Large intestine (tissue), 3 donors: ENCODE measurements around the gene IFNK. TPM values are rescaled to one million over a fixed set of nuclear protein-coding genes. Genes with fewer than 3 reads are reported as not detected.

ENCODE experiments used
- DNase-seq, 2 donors: peaks; one replicate each; pipeline versions ENCODE4 v3.0.0 to v3.0.0-alpha.2; 2013
- H3K27ac ChIP-seq: one replicate; pipeline ENCODE4 v1.5.1; 2013; ENCODE audit warnings: low read length
- H3K27me3 ChIP-seq: 2 replicates; pipeline ENCODE4 v1.6.1; 2013; ENCODE audit warnings: low read length; ENCODE audit not compliant: control insufficient read depth, insufficient read depth
- H3K36me3 ChIP-seq: 2 replicates; pipeline ENCODE4 v1.6.1; 2013; ENCODE audit warnings: low read length; ENCODE audit not compliant: control insufficient read depth, insufficient read depth
- H3K4me1 ChIP-seq: one replicate; pipeline ENCODE4 v1.6.1; 2013; ENCODE audit warnings: low read length; ENCODE audit not compliant: control insufficient read depth, insufficient read depth
- H3K4me3 ChIP-seq: one replicate; pipeline ENCODE4 v1.5.1; 2013; ENCODE audit warnings: low read length
- H3K9me3 ChIP-seq: one replicate; pipeline ENCODE4 v1.6.1; 2013; ENCODE audit warnings: mild to moderate bottlenecking, low read depth, low read length, moderate library complexity; ENCODE audit not compliant: control insufficient read depth
- WGBS: methylation state at CpG from one replicate; pipeline ENCODE4 v1.1.5; 2013; ENCODE audit warnings: low lambda C conversion rate; ENCODE audit not compliant: insufficient coverage; 5-methylcytosine and 5-hydroxymethylcytosine counted together
- polyA plus RNA-seq: library from polyadenylated mRNA; unstranded; fragments of 120-200 nt; gene quantifications from one replicate; pipeline ENCODE4 v1.2.1, GENCODE V29; 2013

Gene IFNK
- polyA plus RNA-seq, 1 donor = 0.06 TPM

DNA sequence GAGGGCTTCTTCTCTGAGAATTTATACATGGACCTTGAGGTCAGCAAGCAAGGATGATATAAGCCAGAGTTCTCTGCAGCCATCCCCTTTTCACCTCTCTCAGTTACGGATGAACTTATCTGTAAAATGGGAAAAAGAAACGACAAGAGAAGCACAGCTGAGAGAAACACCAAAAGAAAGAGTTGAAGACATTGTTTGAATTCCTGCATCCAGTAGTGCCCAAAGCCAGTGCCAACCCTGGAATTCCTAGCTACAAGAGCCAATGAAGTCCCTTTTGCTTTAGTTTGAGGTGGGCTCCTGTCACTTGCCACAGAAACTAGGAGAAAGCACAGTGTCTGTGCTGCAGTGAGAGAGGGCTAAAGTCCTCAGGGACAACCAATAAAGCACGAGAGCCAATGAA, 12.1 kb downstream of the IFNK start:
- no peaks in the 10 kb centered on the region for H3K27me3 ChIP-seq

GRCh38 chr9:27537027-27537435, 12.9 kb downstream of the IFNK start:
- H3K36me3 ChIP-seq = no peaks in the 10 kb centered on the region
- H3K4me1 ChIP-seq = peaks cover 19% of the 10 kb centered on the region
- no peaks in the 10 kb centered on the region for H3K9me3 ChIP-seq
- no CpG with 5 or more reads among the region's 7 CpGs for WGBS
- H3K27me3 ChIP-seq = no peaks in the 10 kb centered on the region
- H3K27ac ChIP-seq = no peak overlapping the region
- DNase-seq = no peak
- no peak overlapping the region for H3K4me3 ChIP-seq

More for the DNA sequence above, 12.1 kb downstream of the IFNK start:
- WGBS = 80% methylated on average over 1 of the region's 3 CpGs
- H3K4me3 ChIP-seq = no peak overlapping the region
- no peak for DNase-seq
- peaks cover 21% of the 10 kb centered on the region for H3K4me1 ChIP-seq
- no peaks in the 10 kb centered on the region for H3K36me3 ChIP-seq
- no peaks in the 10 kb centered on the region for H3K9me3 ChIP-seq
- H3K27ac ChIP-seq = peak overlapping the region; percentile 13

DNA sequence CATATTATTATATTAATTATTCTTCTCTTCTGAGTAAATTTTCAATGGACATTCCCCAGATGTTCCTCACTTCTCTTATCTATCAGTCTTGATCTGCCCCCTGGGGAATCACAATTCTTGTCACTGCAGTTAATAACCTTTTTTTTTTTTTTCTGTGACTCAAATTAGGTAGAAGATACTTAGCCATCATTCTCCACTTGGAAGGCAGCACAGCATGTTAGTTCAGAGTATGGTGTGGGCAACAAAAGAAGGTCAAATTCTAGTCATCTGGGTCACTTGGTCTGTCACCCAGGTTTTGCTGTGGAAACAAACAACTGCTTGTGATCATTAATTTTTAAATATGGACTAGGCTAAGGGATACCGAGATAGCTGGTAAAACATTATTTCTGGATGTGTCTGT, 13.7 kb downstream of the IFNK start:
- H3K4me1 ChIP-seq = peaks cover 19% of the 10 kb centered on the region
- no peaks in the 10 kb centered on the region for H3K27me3 ChIP-seq
- WGBS = no CpG with 5 or more reads among the region's 1 CpG
- no peak overlapping the region for H3K27ac ChIP-seq
- H3K4me3 ChIP-seq = no peak overlapping the region
- no peaks in the 10 kb centered on the region for H3K9me3 ChIP-seq
- no peak for DNase-seq
- H3K36me3 ChIP-seq = no peaks in the 10 kb centered on the region

DNA sequence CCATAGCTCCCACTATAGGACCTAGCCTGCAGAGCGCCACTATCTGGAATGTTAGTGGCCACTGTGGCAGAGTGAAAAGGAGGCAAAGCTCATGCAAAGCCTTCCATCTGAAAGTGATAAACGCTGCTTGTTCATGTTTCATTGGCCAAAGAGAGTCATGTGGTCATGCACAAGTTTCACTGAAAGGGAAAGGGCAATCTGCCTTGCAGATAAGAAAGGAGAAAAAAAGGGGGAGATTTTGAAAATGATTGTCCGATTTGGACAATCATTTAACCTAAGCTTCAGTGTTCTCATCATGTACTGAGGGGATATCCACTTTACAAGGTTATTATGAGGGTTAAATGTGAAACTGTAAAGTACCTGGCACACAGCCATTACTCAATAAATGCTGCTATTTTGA, 14.6 kb downstream of the IFNK start:
- Histone ChIP-seq H3K9me3 (no peaks in the 10 kb centered on the region), H3K36me3 (no peaks in the 10 kb centered on the region), H3K27ac (no peak overlapping the region), H3K4me1 (peaks cover 19% of the 10 kb centered on the region), H3K4me3 (no peak overlapping the region), H3K27me3 (no peaks in the 10 kb centered on the region)
- peak in 1 of 2 donors; percentile 60 for DNase-seq
- no CpG with 5 or more reads among the region's 3 CpGs for WGBS

GRCh38 chr9:27539479-27540441, 15.7 kb downstream of the IFNK start:
- Histone ChIP-seq H3K27ac (no peak overlapping the region), H3K4me3 (no peak overlapping the region), H3K9me3 (no peaks in the 10 kb centered on the region), H3K36me3 (no peaks in the 10 kb centered on the region), H3K4me1 (peaks cover 19% of the 10 kb centered on the region), H3K27me3 (no peaks in the 10 kb centered on the region)
- WGBS = no CpG with 5 or more reads among the region's 5 CpGs
- peak in 1 of 2 donors; percentile 48 for DNase-seq

GRCh38 chr9:27540502-27540901, 16.4 kb downstream of the IFNK start:
- H3K4me1 ChIP-seq = peaks cover 19% of the 10 kb centered on the region
- H3K4me3 ChIP-seq = no peak overlapping the region
- WGBS = no CpG with 5 or more reads among the region's 1 CpG
- H3K27ac ChIP-seq = no peak overlapping the region
- H3K9me3 ChIP-seq = no peaks in the 10 kb centered on the region
- peaks cover under 1% of the 10 kb centered on the region for H3K36me3 ChIP-seq
- no peak for DNase-seq
- H3K27me3 ChIP-seq = no peaks in the 10 kb centered on the region

DNA sequence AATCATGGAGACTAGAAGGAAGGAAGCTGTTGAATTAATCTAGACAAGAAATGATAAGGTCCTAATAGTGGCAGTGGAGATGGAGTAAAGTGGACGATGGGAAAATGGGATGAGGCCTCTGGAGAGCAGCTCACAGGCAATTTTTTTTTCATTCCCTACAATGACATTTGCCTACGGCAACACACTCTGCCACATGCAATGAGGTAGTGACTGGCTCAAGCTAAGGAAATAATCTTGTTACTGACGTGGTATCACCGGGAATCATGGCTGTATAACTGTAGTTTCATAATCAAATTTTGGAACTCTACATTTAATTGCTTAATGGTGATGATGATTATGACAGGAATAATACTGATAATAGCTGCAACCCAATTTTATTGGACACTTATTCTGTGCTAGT, 17.6 kb downstream of the IFNK start:
- WGBS = no CpG with 5 or more reads among the region's 4 CpGs
- no peaks in the 10 kb centered on the region for H3K9me3 ChIP-seq
- H3K4me1 ChIP-seq = peaks cover 10% of the 10 kb centered on the region
- no peak overlapping the region for H3K27ac ChIP-seq
- H3K27me3 ChIP-seq = no peaks in the 10 kb centered on the region
- no peak overlapping the region for H3K4me3 ChIP-seq
- peaks cover 4% of the 10 kb centered on the region for H3K36me3 ChIP-seq
- no peak for DNase-seq

DNA sequence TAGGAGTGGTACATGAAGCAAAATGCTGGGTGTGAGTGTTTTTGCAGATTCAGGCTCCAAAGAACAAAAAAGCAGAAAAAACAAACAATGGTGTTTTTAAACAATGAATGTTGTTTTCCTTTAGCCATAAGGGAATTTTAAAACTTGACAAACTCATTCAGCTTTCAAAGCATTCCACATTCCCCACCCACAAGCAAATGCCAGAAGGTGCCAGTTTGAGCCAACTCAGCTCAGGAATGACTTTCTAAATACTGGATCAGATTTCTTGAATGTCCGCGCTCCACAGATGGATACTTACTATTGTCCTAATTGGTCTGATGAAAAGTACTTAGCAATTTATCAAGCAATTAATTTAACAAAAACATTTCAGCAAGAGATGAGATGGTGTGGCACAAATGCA, 18.4 kb downstream of the IFNK start:
- no peak for DNase-seq
- Histone ChIP-seq H3K36me3 (peaks cover 9% of the 10 kb centered on the region), H3K9me3 (no peaks in the 10 kb centered on the region), H3K4me3 (no peak overlapping the region), H3K4me1 (peaks cover 10% of the 10 kb centered on the region), H3K27me3 (no peaks in the 10 kb centered on the region), H3K27ac (no peak overlapping the region)
- no CpG with 5 or more reads among the region's 2 CpGs for WGBS

- DNase-seq = no peak
- 100% methylated on average over 1 of the region's 3 CpGs for WGBS
- H3K27ac ChIP-seq = no peak overlapping the region
- peaks cover 15% of the 10 kb centered on the region for H3K36me3 ChIP-seq
- no peak overlapping the region for H3K4me3 ChIP-seq
- no peaks in the 10 kb centered on the region for H3K4me1 ChIP-seq
- no peaks in the 10 kb centered on the region for H3K27me3 ChIP-seq
- no peaks in the 10 kb centered on the region for H3K9me3 ChIP-seq
Measured at GRCh38 chr9:27545471-27545870, 21.4 kb downstream of the IFNK start.

- WGBS = 38% methylated on average over 5 of the region's 10 CpGs
- no peak overlapping the region for H3K4me3 ChIP-seq
- H3K27me3 ChIP-seq = no peaks in the 10 kb centered on the region
- H3K36me3 ChIP-seq = peaks cover 31% of the 10 kb centered on the region
- H3K9me3 ChIP-seq = no peaks in the 10 kb centered on the region
- DNase-seq = peak in 1 of 2 donors; percentile 50
- no peak overlapping the region for H3K27ac ChIP-seq
- no peaks in the 10 kb centered on the region for H3K4me1 ChIP-seq
Measured at GRCh38 chr9:27548055-27548741, 24.1 kb downstream of the IFNK start.
